PFSK-1 (cell line): ENCODE data around the gene RPL41.

Experiments
- SIN3A ChIP-seq: IDR thresholded peaks from 2 replicates; pipeline ENCODE4 v1.6.1; 2012; ENCODE audit warnings: mild to moderate bottlenecking, low read length, moderate library complexity, borderline replicate concordance; ENCODE audit not compliant: insufficient read depth
- TAF1 ChIP-seq: IDR thresholded peaks from 2 replicates; pipeline ENCODE4 v1.6.1; 2012; ENCODE audit warnings: low read length, control low read depth, borderline replicate concordance; ENCODE audit not compliant: insufficient read depth

GRCh38 chr12:56081393-56082347, 34.8 kb upstream of the RPL41 start:
- TF ChIP-seq TAF1 (no peak), SIN3A (no peak)
